K562 (cell line): ENCODE measurements around the gene PKHD1. TPM values are rescaled to one million over a fixed set of nuclear protein-coding genes. Genes with fewer than 3 reads are reported as not detected.

Source experiments
- ATAC-seq: fragments of 200-7000 bp; cut with Tn5 transposase; 3 replicates; pipeline ENCODE4 v1.9.1; 2020; ENCODE audit warnings: moderate library complexity
- BruUV-seq: library from RNA; stranded (reverse); fragments of 400-500 nt; replicated peaks from 2 replicates; lab custom pipeline; 2021; lab: Mats Ljungman, UMichigan
- CTCF ChIA-PET: fragments of 300-600 bp; formaldehyde crosslinking; extraction: SDS; loops from one replicate; lab custom pipeline; 2021; ENCODE audit warnings: low intra/inter-chr PET ratio; lab: Yijun Ruan, JAX
- POLR2A ChIA-PET: fragments of 300-600, 350-650 bp; sonication (Branson Sonifier 250); formaldehyde crosslinking; extraction: SDS; loops from one replicate; lab custom pipeline; 2021; ENCODE audit warnings: antibody characterized with exemption, inconsistent platforms; lab: Yijun Ruan, JAX
- DNase-seq, 4 experiments: peaks; one replicate each; pipeline versions ENCODE4 v3.0.0 to v3.0.0-alpha.2; 2011 to 2018; ENCODE audit warnings: low spot score in 3 of 4, mixed read lengths in 3 of 4; ENCODE audit errors: extremely low read depth in 1 of 4
- FAIRE-seq: peaks from 2 replicates; lab custom pipeline; 2011; peaks lifted over from hg19 to GRCh38; lab: Jason Lieb, UNC
- H2AFZ ChIP-seq: 2 replicates; pipeline ENCODE4 v1.6.0; 2011; ENCODE audit warnings: low read depth, low read length, control low read depth, inconsistent platforms
- H3K27ac ChIP-seq: fragments of 200-600 bp; 3 replicates; pipeline ENCODE4 v1.8.0; 2011; ENCODE audit warnings: low read depth, mild to moderate bottlenecking, control low read depth, inconsistent platforms, low read length, moderate library complexity, mixed read lengths; ENCODE audit errors: extremely low read depth
- H3K27me3 ChIP-seq, 2 experiments: fragments of 300-600 bp in 1 of 2; 2 replicates in 1 of 2; 3 replicates in 1 of 2; pipeline versions ENCODE4 v1.6.0 to v1.8.0; 2011; ENCODE audit warnings: inconsistent platforms in 2 of 2, low read length in 2 of 2, mild to moderate bottlenecking in 1 of 2, mixed read lengths in 1 of 2, moderate library complexity in 1 of 2; ENCODE audit not compliant: control insufficient read depth in 2 of 2, insufficient read depth in 2 of 2
- H3K36me3 ChIP-seq: fragments of 300-600 bp; 3 replicates; pipeline ENCODE4 v1.8.0; 2011; ENCODE audit warnings: mild to moderate bottlenecking, low read length, inconsistent platforms; ENCODE audit not compliant: control insufficient read depth, insufficient read depth
- H3K4me1 ChIP-seq, 2 experiments: fragments of 200-600 bp in 1 of 2; replicated peaks in 1 of 2; 2 replicates in 1 of 2; 3 replicates in 1 of 2; pipeline versions ENCODE4 v1.5.1 to v1.8.0; 2011; ENCODE audit warnings: inconsistent platforms in 2 of 2, low read length in 2 of 2, mild to moderate bottlenecking in 1 of 2, mixed read lengths in 1 of 2, moderate library complexity in 1 of 2; ENCODE audit not compliant: control insufficient read depth in 2 of 2, insufficient read depth in 2 of 2
- H3K4me2 ChIP-seq: 2 replicates; pipeline ENCODE4 v1.6.1; 2011; ENCODE audit warnings: low read length, control low read depth, inconsistent platforms, mixed read lengths; ENCODE audit not compliant: insufficient read depth
- H3K4me3 ChIP-seq: fragments of 200-600 bp; sonication (generic), shearing (Covaris generic); 2 replicates; pipeline ENCODE4 v1.5.1; 2016; ENCODE audit warnings: control low read depth, inconsistent platforms
- H3K79me2 ChIP-seq: fragments of 200-600 bp; 3 replicates; pipeline ENCODE4 v1.8.0; 2011; ENCODE audit warnings: low read length, inconsistent platforms; ENCODE audit not compliant: control insufficient read depth, insufficient read depth
- H3K9ac ChIP-seq, 2 experiments: 2 replicates each; pipeline versions ENCODE4 v1.6.0 to v1.6.1; 2011; ENCODE audit warnings: low read depth in 2 of 2, low read length in 2 of 2, control low read depth in 1 of 2, inconsistent platforms in 1 of 2, mild to moderate bottlenecking in 1 of 2, mixed read lengths in 1 of 2; ENCODE audit not compliant: insufficient read depth in 1 of 2
- H3K9me1 ChIP-seq: one replicate; pipeline ENCODE4 v1.6.0; 2011; ENCODE audit warnings: inconsistent platforms, mild to moderate bottlenecking, low read length, moderate library complexity; ENCODE audit not compliant: control insufficient read depth, insufficient read depth
- H3K9me3 ChIP-seq: replicated peaks from 2 replicates; pipeline ENCODE4 v1.5.1; 2011; ENCODE audit warnings: low read depth, low read length, inconsistent platforms; ENCODE audit not compliant: control insufficient read depth, insufficient read depth
- H4K20me1 ChIP-seq: replicated peaks from 2 replicates; pipeline ENCODE4 v1.6.1; 2011; ENCODE audit warnings: low read length, inconsistent platforms, mixed read lengths; ENCODE audit not compliant: control insufficient read depth, insufficient read depth
- ATF1 ChIP-seq, 2 experiments: fragments of 450-650 bp in 1 of 2; IDR thresholded peaks; 2 replicates each; pipeline ENCODE4 v1.6.1; 2016; ENCODE audit warnings: missing compliant biosample characterization in 1 of 2, missing genetic modification characterization in 1 of 2
- RBM34 ChIP-seq: fragments of 200-400 bp; formaldehyde crosslinking; IDR thresholded peaks from 2 replicates; pipeline ENCODE4 v1.6.1; 2018; ENCODE audit warnings: low read length, borderline replicate concordance; ENCODE audit not compliant: insufficient read depth
- RFX7 ChIP-seq: fragments of 250-450 bp; sonication (Bioruptor Pico); IDR thresholded peaks from 2 replicates; pipeline ENCODE4 v1.5.1; 2021; ENCODE audit warnings: mild to moderate bottlenecking
- ZNF584 ChIP-seq: fragments of 200-800 bp; sonication (Bioruptor generic); IDR thresholded peaks from 2 replicates; pipeline ENCODE4 v1.6.1; 2016; ENCODE audit warnings: low read depth, mild to moderate bottlenecking, missing genetic modification characterization, missing compliant biosample characterization
- WGBS: fragments of 100-300 bp; shearing (Covaris generic); methylation state at CpG from one replicate; pipeline ENCODE4 v1.1.6; 2016; ENCODE audit warnings: low coverage, mixed read lengths; ENCODE audit not compliant: insufficient coverage; ENCODE audit errors: missing lambda C conversion rate; 5-methylcytosine and 5-hydroxymethylcytosine counted together
- in situ Hi-C: fragments of 300-500 bp; cut with MboI; formaldehyde crosslinking; loops from 4 replicates; pipeline ENCODE4 v1.15.0; 2018; ENCODE audit warnings: inconsistent platforms, mixed read lengths
- intact Hi-C: fragments of 100-400 bp; cut with micrococcal nuclease; formaldehyde crosslinking; loops from 2 replicates; pipeline ENCODE4 v1.14.2; 2022
- polyA plus RNA-seq, 8 experiments: library from polyadenylated mRNA; depleted of rRNA in 4 of 8; stranded (reverse) in 5 of 8; unstranded in 3 of 8; fragments of >200 nt; fragmentation: Nextera tagmentation in 2 of 8; fragmentation: Illumina TruSeq in 1 of 8; extraction: Ambion mirVana in 2 of 8; extraction: Trizol in 1 of 8; gene quantifications; 2 replicates each; pipeline versions ENCODE4 v1.2.1 to v1.2.3, GENCODE V29; 2011 to 2014; ENCODE audit warnings: inconsistent platforms in 1 of 8, missing spikeins in 1 of 8
- total RNA-seq, 7 experiments: library from RNA; depleted of rRNA in 6 of 7; stranded (reverse); fragments of >200 nt in 6 of 7; fragmentation: Illumina TruSeq in 2 of 7; extraction: Trizol in 2 of 7; gene quantifications; 2 replicates each; pipeline versions ENCODE4 v1.2.1 to v1.2.3, GENCODE V29; 2011 to 2021; ENCODE audit warnings: low replicate concordance in 1 of 7
- TF ChIP-seq, protein P1 (sequence below): fragments of 250-450 bp; sonication (Bioruptor Pico); IDR thresholded peaks from 2 replicates; pipeline ENCODE4 v1.5.0; 2022; ENCODE audit warnings: mild to moderate bottlenecking
- TF ChIP-seq, protein P2 (sequence below): fragments of 250-450 bp; sonication (Bioruptor Pico); IDR thresholded peaks from 2 replicates; pipeline ENCODE4 v1.4.0; 2020; ENCODE audit warnings: mild to moderate bottlenecking, moderate library complexity, borderline replicate concordance
- TF ChIP-seq, protein P3 (sequence below), 2 experiments: fragments of 250-450 bp in 1 of 2; fragments of 450-650 bp in 1 of 2; sonication (Bioruptor Pico) in 1 of 2; IDR thresholded peaks; 2 replicates each; pipeline versions ENCODE4 v1.6.1 to v1.8.0; 2016 to 2021; ENCODE audit warnings: mild to moderate bottlenecking in 2 of 2, moderate library complexity in 2 of 2, missing compliant biosample characterization in 1 of 2, missing genetic modification characterization in 1 of 2
- TF ChIP-seq, protein P4 (sequence below): sonication (generic); formaldehyde crosslinking; IDR thresholded peaks from 2 replicates; pipeline ENCODE4 v1.8.0; 2022; ENCODE audit warnings: mild to moderate bottlenecking, missing genetic modification reagents

The PKHD1 gene
- total and polyA plus RNA-seq, 9 of the 15 experiments (the other 6 are each of a cell fraction or from before 2014, with no cell fraction given): 0.01 to 0.04 (median 0.01) TPM; not detected in 6

DNA sequence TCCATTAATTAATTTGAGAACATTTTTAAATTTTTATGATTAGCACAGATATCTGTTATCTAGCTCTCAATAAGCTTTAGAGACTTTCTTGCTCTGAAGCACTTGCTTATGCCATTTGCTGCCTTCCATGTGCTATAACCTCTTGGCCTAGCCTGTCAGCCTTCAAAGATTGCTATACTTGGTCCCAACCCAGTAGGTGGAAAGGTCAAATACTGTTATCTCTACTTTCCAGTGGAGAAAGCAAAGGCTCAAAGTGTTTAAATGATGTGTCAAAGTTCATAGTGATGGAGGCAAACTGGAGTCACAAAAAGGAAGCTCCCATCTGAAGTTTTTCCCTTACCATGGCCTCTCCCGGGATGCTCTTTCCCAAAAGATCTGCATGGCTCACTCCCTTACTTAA is 125.1 kb downstream of the PKHD1 start:
- Histone ChIP-seq H2AFZ (no peak overlapping the region), H3K9me3 (no peaks in the 10 kb centered on the region), H3K4me2 (no peak overlapping the region), H3K9me1 (no peaks in the 10 kb centered on the region), H3K27me3 (no peaks in the 10 kb centered on the region), H3K27ac (no peak overlapping the region), H4K20me1 (no peaks in the 10 kb centered on the region), H3K4me3 (no peak overlapping the region), H3K79me2 (no peaks in the 10 kb centered on the region), H3K36me3 (no peaks in the 10 kb centered on the region), H3K4me1 (no peaks in the 10 kb centered on the region), H3K9ac (no peak overlapping the region)
- DNase-seq (no peak), ATAC-seq (no peak), FAIRE-seq (no peak)
- in situ Hi-C loops (no loop called here), intact Hi-C loops (no loop called here)
- BruUV-seq: no TSS peak
- TF ChIP-seq, protein P1, sequence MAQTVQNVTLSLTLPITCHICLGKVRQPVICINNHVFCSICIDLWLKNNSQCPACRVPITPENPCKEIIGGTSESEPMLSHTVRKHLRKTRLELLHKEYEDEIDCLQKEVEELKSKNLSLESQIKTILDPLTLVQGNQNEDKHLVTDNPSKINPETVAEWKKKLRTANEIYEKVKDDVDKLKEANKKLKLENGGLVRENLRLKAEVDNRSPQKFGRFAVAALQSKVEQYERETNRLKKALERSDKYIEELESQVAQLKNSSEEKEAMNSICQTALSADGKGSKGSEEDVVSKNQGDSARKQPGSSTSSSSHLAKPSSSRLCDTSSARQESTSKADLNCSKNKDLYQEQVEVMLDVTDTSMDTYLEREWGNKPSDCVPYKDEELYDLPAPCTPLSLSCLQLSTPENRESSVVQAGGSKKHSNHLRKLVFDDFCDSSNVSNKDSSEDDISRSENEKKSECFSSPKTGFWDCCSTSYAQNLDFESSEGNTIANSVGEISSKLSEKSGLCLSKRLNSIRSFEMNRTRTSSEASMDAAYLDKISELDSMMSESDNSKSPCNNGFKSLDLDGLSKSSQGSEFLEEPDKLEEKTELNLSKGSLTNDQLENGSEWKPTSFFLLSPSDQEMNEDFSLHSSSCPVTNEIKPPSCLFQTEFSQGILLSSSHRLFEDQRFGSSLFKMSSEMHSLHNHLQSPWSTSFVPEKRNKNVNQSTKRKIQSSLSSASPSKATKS (CRISPR knock-in tag): no peak
- TF ChIP-seq RBM34 (no peak), RFX7 (CRISPR knock-in tag) (no peak), ATF1 (CRISPR knock-in tag; IDR thresholded peaks at IDR 0.05) (no peak), ATF1 (tag; IDR thresholded peaks at IDR 0.05) (no peak), ZNF584 (CRISPR knock-in tag) (no peak)
- TF ChIP-seq, protein P2, sequence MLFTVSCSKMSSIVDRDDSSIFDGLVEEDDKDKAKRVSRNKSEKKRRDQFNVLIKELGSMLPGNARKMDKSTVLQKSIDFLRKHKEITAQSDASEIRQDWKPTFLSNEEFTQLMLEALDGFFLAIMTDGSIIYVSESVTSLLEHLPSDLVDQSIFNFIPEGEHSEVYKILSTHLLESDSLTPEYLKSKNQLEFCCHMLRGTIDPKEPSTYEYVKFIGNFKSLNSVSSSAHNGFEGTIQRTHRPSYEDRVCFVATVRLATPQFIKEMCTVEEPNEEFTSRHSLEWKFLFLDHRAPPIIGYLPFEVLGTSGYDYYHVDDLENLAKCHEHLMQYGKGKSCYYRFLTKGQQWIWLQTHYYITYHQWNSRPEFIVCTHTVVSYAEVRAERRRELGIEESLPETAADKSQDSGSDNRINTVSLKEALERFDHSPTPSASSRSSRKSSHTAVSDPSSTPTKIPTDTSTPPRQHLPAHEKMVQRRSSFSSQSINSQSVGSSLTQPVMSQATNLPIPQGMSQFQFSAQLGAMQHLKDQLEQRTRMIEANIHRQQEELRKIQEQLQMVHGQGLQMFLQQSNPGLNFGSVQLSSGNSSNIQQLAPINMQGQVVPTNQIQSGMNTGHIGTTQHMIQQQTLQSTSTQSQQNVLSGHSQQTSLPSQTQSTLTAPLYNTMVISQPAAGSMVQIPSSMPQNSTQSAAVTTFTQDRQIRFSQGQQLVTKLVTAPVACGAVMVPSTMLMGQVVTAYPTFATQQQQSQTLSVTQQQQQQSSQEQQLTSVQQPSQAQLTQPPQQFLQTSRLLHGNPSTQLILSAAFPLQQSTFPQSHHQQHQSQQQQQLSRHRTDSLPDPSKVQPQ (CRISPR knock-in tag): no peak
- TF ChIP-seq, protein P3, sequence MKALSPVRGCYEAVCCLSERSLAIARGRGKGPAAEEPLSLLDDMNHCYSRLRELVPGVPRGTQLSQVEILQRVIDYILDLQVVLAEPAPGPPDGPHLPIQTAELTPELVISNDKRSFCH (CRISPR knock-in tag; IDR thresholded peaks at IDR 0.05): no peak
- TF ChIP-seq, protein P3 (tag; IDR thresholded peaks at IDR 0.05): no peak
- TF ChIP-seq, protein P4, sequence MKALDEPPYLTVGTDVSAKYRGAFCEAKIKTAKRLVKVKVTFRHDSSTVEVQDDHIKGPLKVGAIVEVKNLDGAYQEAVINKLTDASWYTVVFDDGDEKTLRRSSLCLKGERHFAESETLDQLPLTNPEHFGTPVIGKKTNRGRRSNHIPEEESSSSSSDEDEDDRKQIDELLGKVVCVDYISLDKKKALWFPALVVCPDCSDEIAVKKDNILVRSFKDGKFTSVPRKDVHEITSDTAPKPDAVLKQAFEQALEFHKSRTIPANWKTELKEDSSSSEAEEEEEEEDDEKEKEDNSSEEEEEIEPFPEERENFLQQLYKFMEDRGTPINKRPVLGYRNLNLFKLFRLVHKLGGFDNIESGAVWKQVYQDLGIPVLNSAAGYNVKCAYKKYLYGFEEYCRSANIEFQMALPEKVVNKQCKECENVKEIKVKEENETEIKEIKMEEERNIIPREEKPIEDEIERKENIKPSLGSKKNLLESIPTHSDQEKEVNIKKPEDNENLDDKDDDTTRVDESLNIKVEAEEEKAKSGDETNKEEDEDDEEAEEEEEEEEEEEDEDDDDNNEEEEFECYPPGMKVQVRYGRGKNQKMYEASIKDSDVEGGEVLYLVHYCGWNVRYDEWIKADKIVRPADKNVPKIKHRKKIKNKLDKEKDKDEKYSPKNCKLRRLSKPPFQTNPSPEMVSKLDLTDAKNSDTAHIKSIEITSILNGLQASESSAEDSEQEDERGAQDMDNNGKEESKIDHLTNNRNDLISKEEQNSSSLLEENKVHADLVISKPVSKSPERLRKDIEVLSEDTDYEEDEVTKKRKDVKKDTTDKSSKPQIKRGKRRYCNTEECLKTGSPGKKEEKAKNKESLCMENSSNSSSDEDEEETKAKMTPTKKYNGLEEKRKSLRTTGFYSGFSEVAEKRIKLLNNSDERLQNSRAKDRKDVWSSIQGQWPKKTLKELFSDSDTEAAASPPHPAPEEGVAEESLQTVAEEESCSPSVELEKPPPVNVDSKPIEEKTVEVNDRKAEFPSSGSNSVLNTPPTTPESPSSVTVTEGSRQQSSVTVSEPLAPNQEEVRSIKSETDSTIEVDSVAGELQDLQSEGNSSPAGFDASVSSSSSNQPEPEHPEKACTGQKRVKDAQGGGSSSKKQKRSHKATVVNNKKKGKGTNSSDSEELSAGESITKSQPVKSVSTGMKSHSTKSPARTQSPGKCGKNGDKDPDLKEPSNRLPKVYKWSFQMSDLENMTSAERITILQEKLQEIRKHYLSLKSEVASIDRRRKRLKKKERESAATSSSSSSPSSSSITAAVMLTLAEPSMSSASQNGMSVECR (CRISPR knock-in tag): no peak
- POLR2A ChIA-PET: no interaction called here
- CTCF ChIA-PET: no interaction called here
- 0% methylated on average over 1 of the region's 1 CpG for WGBS
